Measurements from ENCODE around the gene TRAK1. TPM values are rescaled to one million over a fixed set of nuclear protein-coding genes. Genes with fewer than 3 reads are reported as not detected.

Gene TRAK1
- total and polyA plus RNA-seq, 2 of the 4 experiments (the other 2 are of a cell fraction) = 25.6 to 28.1 TPM

DNA sequence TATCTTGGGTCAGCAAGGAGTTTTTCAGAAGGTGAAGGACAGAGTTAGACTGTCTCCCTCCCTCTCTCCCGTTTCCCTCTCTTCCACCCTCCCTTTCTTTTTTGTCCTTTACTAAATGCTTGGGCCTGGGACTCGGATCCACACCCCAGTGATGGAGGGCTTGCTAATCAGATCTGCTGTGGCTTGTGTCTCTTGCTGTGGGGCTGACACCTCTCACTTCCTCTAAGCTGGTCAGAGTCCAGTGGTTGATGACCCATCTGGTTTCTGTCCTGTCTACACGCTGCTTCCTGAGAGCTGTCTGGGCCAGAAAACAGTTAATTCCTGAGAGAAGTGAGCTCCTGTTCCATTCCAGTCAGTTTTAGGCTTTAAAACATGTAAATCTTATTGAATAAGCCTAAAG, 849 bp downstream of the TRAK1 start:
- Histone ChIP-seq H2BK120ac (ENCODE audit: low read depth, low read length) (no peak overlapping the region; the same call in 1 of the 2 replicates), H2BK15ac (ENCODE audit: low read depth, low read length) (no peak overlapping the region), H3K9me1 (ENCODE audit: insufficient read depth, low read length) (peaks cover 4% of the 10 kb centered on the region; the same call in 1 of the 2 replicates), H3K27me3 (ENCODE audit: control insufficient read depth, insufficient read depth, low read length) (no peaks in the 10 kb centered on the region), H2BK5ac (ENCODE audit: low read depth, low read length, poor library complexity, severe bottlenecking) (no peak overlapping the region), H3K36me3 (ENCODE audit: control insufficient read depth, insufficient read depth, low read length) (0 out of 2 replicates have a peak, but pooled peaks cover 2% of the 10 kb centered on the region), H3K18ac (ENCODE audit: low read depth, low read length) (no peak overlapping the region), H4K8ac (ENCODE audit: low read depth in 2 of 2, low read length in 2 of 2) (no peak overlapping the region), H3K4me1 (ENCODE audit: control insufficient read depth, insufficient read depth, low read length) (peaks cover 10% of the 10 kb centered on the region), H3K4ac (ENCODE audit: low read depth, low read length) (no peak overlapping the region), H2AK5ac (ENCODE audit: low read depth, low read length) (peak overlapping the region; percentile 28; the same call in 1 of the 2 replicates), H2AK9ac (replicated peaks; ENCODE audit: low read depth, low read length, poor library complexity) (no peak overlapping the region), H3K79me1 (ENCODE audit: low read depth in 1 of 2, low read length in 2 of 2) (peaks cover 15 to 63% of the 10 kb centered on the region in 2 experiments), H3K56ac (ENCODE audit: extremely low read depth, insufficient read depth, low read length) (no peak overlapping the region), H4K5ac (ENCODE audit: low read depth, low read length) (no peak overlapping the region), H3K23ac (ENCODE audit: low read depth, low read length) (no peak overlapping the region), H3K4me3 (ENCODE audit: insufficient read depth, low read depth, low read length) (no peak overlapping the region), H3K9me3 (ENCODE audit: control insufficient read depth, insufficient read depth, low read length) (peaks cover 3% of the 10 kb centered on the region; the same call in 1 of the 2 replicates), H4K20me1 (ENCODE audit: insufficient read depth, low read length) (no peaks in the 10 kb centered on the region), H2AFZ (replicated peaks; ENCODE audit: low read length, poor library complexity) (no peak overlapping the region), H3K4me2 (ENCODE audit: low read depth, low read length) (no peak overlapping the region), H4K91ac (ENCODE audit: insufficient read depth, low read depth, low read length) (0 out of 2 replicates have a peak overlapping the region, but pooled peaks have one; percentile 3), H3K9ac (ENCODE audit: low read depth, low read length) (no peak overlapping the region), H3K14ac (replicated peaks; ENCODE audit: low read depth, low read length) (no peak overlapping the region), H2BK20ac (ENCODE audit: low read depth, low read length) (no peak overlapping the region), H3K27ac (ENCODE audit: insufficient read depth, low read length) (no peak overlapping the region)
- TF ChIP-seq BHLHE40 (IDR thresholded peaks at IDR 0.05; ENCODE audit: low read depth, low read length) (no peak), CHD1 (IDR thresholded peaks at IDR 0.05; ENCODE audit: low read depth, low read length) (no peak), ELK1 (IDR thresholded peaks at IDR 0.05; ENCODE audit: borderline replicate concordance, low read depth, low read length) (no peak), CTCF (conservative IDR thresholded peaks at IDR 0.05; ENCODE audit: low read depth, low read length) (no peak), USF2 (IDR thresholded peaks at IDR 0.05; ENCODE audit: low read depth, low read length) (no peak), POLR2A (IDR thresholded peaks at IDR 0.05; ENCODE audit: low read depth, low read length) (no peak), CEBPB (IDR thresholded peaks at IDR 0.05; ENCODE audit: low read depth, low read length) (no peak), RAD21 (IDR thresholded peaks at IDR 0.05; ENCODE audit: low read length) (no peak), RCOR1 (IDR thresholded peaks at IDR 0.05; ENCODE audit: insufficient replicate concordance, low read length) (no peak), SMC3 (IDR thresholded peaks at IDR 0.05; ENCODE audit: low read depth, low read length) (no peak), NFE2L2 (IDR thresholded peaks at IDR 0.05; ENCODE audit: low read depth, low read length) (no peak), FOS (IDR thresholded peaks at IDR 0.05; ENCODE audit: low read depth, low read length) (no peak), MAFK (IDR thresholded peaks at IDR 0.05; ENCODE audit: low read depth, low read length) (no peak), MAZ (IDR thresholded peaks at IDR 0.05; ENCODE audit: borderline replicate concordance, low read depth, low read length) (no peak)
- ATAC-seq (ENCODE audit: low read depth) (no peak), DNase-seq (no peak)
- in situ Hi-C loops (cut with MboI; ENCODE audit: low sequenced_read_pairs) = no loop called here
- WGBS, 2 experiments (ENCODE audit: extremely low coverage in 2 of 2, insufficient read length in 1 of 2) = no CpG with 5 or more reads among the region's 3 CpGs
- CTCF ChIA-PET = interaction anchor here (0.8 kb wide), 1 partner anchor 7 kb away, joined by 4 read pairs; no protein-coding TSS in a partner anchor
- POLR2A ChIA-PET (ENCODE audit: unreplicated experiment) = no interaction called here
- intact Hi-C loops (cut with micrococcal nuclease) = loop anchor here (5.0 kb wide), 1 partner anchor 565 kb away; no protein-coding TSS in a partner anchor
- no TSS peak for BruUV-seq (replicated peaks)
- dilution Hi-C loops (cut with HindIII; ENCODE audit: low sequenced_read_pairs, unreplicated experiment) = no loop called here
